ENCODE measurements around the gene KAZN. TPM values are rescaled to one million over a fixed set of nuclear protein-coding genes. Genes with fewer than 3 reads are reported as not detected.

KAZN gene
- total and polyA plus RNA-seq, 4 experiments from 2014 or later, result 0.08 to 0.47 TPM; not detected in 2

DNA sequence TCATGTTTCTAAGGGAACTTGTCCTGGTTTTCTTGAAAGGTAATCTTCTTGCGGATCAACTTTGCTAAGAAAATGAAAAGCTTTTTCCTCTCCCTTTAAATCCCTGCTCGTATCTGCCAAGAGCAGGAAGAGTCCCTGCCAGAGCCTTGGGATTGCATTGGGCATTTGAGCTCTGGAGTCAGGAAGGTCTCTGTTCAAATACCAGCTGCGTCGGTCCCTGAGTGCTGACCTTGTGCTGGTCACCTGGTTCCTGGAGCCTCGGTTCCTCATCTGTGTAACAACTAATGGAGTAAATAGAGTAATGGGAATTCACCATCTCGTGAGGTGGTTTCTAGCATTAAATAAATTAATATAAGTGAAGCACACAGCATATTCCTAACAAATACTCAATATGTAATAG is 280.5 kb downstream of the KAZN start:
- Histone ChIP-seq H3K27me3 (ENCODE audit: insufficient read depth, low read length) (no peaks in the 10 kb centered on the region), H3K4me3 (ENCODE audit: low read length in 2 of 2) (no peak overlapping the region), H3K4me1 (ENCODE audit: insufficient read depth, low read length) (no peaks in the 10 kb centered on the region), H3K9me3 (ENCODE audit: control insufficient read depth in 1 of 2, low read length in 2 of 2) (no peaks in the 10 kb centered on the region), H3K27ac (ENCODE audit: low read depth, low read length) (no peak overlapping the region), H3K36me3 (ENCODE audit: insufficient read depth, low read length) (no peaks in the 10 kb centered on the region)
- no peaks in the 10 kb centered on the region for H3K9me3 Mint-ChIP-seq
- H3K36me3 Mint-ChIP-seq, result no peaks in the 10 kb centered on the region
- peaks cover 4 to 15% of the 10 kb centered on the region in 2 donors for H3K27me3 Mint-ChIP-seq
- POLR2A ChIA-PET (ENCODE audit: partially characterized antibody), result no interaction called here
- H3K4me3 Mint-ChIP-seq, result no peak overlapping the region
- H3K27ac Mint-ChIP-seq, result no peak overlapping the region
- DNase-seq, result no peak
- CTCF ChIA-PET (ENCODE audit: partially characterized antibody), result no interaction called here
- no peaks in the 10 kb centered on the region for H3K4me1 Mint-ChIP-seq
- intact Hi-C loops (cut with micrococcal nuclease), result no loop called here

GRCh38 chr1:14880456-14881316 is 282.2 kb downstream of the KAZN start:
- H3K36me3 ChIP-seq (ENCODE audit: insufficient read depth, low read length), result no peaks in the 10 kb centered on the region
- H3K4me1 ChIP-seq (ENCODE audit: insufficient read depth, low read length), result no peaks in the 10 kb centered on the region
- intact Hi-C loops (cut with micrococcal nuclease), result no loop called here
- ChIA-PET POLR2A (ENCODE audit: partially characterized antibody) (no interaction called here), CTCF (ENCODE audit: partially characterized antibody) (no interaction called here)
- H3K4me1 Mint-ChIP-seq, result no peaks in the 10 kb centered on the region
- no peak overlapping the region for H3K4me3 ChIP-seq (ENCODE audit: low read length in 2 of 2)
- no peak overlapping the region for H3K27ac Mint-ChIP-seq
- no peak for DNase-seq
- H3K27me3 ChIP-seq (ENCODE audit: insufficient read depth, low read length), result no peaks in the 10 kb centered on the region
- no peaks in the 10 kb centered on the region for H3K9me3 ChIP-seq (ENCODE audit: control insufficient read depth in 1 of 2, low read length in 2 of 2)
- no peak overlapping the region for H3K4me3 Mint-ChIP-seq
- no peaks in the 10 kb centered on the region for H3K9me3 Mint-ChIP-seq
- no peaks in the 10 kb centered on the region for H3K36me3 Mint-ChIP-seq
- peaks cover 4 to 15% of the 10 kb centered on the region in 2 donors for H3K27me3 Mint-ChIP-seq
- H3K27ac ChIP-seq (ENCODE audit: low read depth, low read length), result no peak overlapping the region

DNA sequence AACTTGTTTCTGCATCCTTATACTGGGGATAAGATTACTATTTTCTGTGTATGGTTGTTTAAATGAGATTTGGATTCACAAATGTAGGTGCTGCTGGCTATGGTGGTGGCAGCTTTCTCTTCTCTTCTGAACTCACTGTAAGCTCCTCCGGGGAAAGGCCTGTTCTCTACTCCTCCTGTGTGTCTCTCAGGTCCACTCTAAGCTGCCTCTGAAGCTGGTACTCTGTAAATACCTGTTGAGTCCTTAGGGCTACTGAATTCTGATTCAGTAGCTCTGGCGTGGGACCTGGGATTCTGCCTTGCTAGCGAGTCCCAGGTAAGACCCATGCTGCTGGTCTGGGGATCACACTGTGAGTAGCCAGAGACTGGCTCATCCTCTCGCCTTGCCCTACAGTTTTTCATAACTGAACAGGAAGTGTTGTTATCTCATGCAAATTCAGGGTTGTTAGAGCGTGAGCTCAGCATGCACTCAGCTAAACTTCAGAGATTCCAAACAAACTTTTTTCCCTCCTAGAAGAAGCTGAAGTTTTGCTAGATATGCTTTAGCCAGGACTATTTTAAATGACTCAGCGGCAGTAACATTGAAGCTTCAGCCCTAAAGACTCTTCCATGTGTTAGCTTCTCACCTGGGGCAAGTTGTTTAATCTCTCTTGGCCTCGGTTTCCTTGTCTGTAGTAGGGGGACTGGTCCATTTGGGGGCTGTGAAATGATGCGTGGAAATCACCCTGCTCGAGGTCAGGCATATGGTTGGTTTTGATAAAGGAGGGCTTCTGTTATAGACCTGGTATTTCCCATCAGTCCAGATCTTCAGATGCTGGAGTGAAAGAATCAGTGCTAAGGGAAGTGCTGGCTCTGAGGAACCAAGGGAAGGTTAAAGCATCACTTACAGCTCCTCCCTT is 283.5 kb downstream of the KAZN start:
- H3K36me3 ChIP-seq (ENCODE audit: insufficient read depth, low read length), result no peaks in the 10 kb centered on the region
- no peaks in the 10 kb centered on the region for H3K4me1 ChIP-seq (ENCODE audit: insufficient read depth, low read length)
- Mint-ChIP-seq H3K9me3 (no peaks in the 10 kb centered on the region), H3K4me3 (no peak overlapping the region), H3K36me3 (no peaks in the 10 kb centered on the region), H3K4me1 (no peaks in the 10 kb centered on the region), H3K27ac (no peak overlapping the region), H3K27me3 (peaks cover 4 to 15% of the 10 kb centered on the region in 2 donors)
- POLR2A ChIA-PET (ENCODE audit: partially characterized antibody), result no interaction called here
- no peak overlapping the region for H3K4me3 ChIP-seq (ENCODE audit: low read length in 2 of 2)
- no peak overlapping the region for H3K27ac ChIP-seq (ENCODE audit: low read depth, low read length)
- DNase-seq, result no peak
- H3K27me3 ChIP-seq (ENCODE audit: insufficient read depth, low read length), result no peaks in the 10 kb centered on the region
- CTCF ChIA-PET (ENCODE audit: partially characterized antibody), result no interaction called here
- H3K9me3 ChIP-seq (ENCODE audit: control insufficient read depth in 1 of 2, low read length in 2 of 2), result no peaks in the 10 kb centered on the region
- intact Hi-C loops (cut with micrococcal nuclease), result no loop called here

- POLR2A ChIA-PET (ENCODE audit: partially characterized antibody), result no interaction called here
- no peak overlapping the region for H3K27ac ChIP-seq (ENCODE audit: low read depth, low read length)
- H3K36me3 ChIP-seq (ENCODE audit: insufficient read depth, low read length), result no peaks in the 10 kb centered on the region
- H3K4me1 Mint-ChIP-seq, result no peaks in the 10 kb centered on the region
- no peaks in the 10 kb centered on the region for H3K9me3 Mint-ChIP-seq
- no peak for DNase-seq
- H3K27ac Mint-ChIP-seq, result peak overlapping the region in 1 of 7 donors; percentile 33
- H3K4me3 ChIP-seq (ENCODE audit: low read length in 2 of 2), result no peak overlapping the region
- no peaks in the 10 kb centered on the region for H3K27me3 ChIP-seq (ENCODE audit: insufficient read depth, low read length)
- no peaks in the 10 kb centered on the region for H3K36me3 Mint-ChIP-seq
- intact Hi-C loops (cut with micrococcal nuclease), result no loop called here
- CTCF ChIA-PET (ENCODE audit: partially characterized antibody), result no interaction called here
- no peaks in the 10 kb centered on the region for H3K4me1 ChIP-seq (ENCODE audit: insufficient read depth, low read length)
- no peak overlapping the region for H3K4me3 Mint-ChIP-seq
- no peaks in the 10 kb centered on the region for H3K9me3 ChIP-seq (ENCODE audit: control insufficient read depth in 1 of 2, low read length in 2 of 2)
- peaks cover under 1 to 14% of the 10 kb centered on the region in 2 donors for H3K27me3 Mint-ChIP-seq
Measured at GRCh38 chr1:14884614-14885175, 286.2 kb downstream of the KAZN start.

GRCh38 chr1:14887044-14887566 is 288.6 kb downstream of the KAZN start:
- ChIA-PET POLR2A (ENCODE audit: partially characterized antibody) (no interaction called here), CTCF (ENCODE audit: partially characterized antibody) (no interaction called here)
- no peak for DNase-seq
- Mint-ChIP-seq H3K27ac (no peak overlapping the region), H3K9me3 (no peaks in the 10 kb centered on the region), H3K27me3 (peaks cover 4 to 11% of the 10 kb centered on the region in 2 donors), H3K36me3 (no peaks in the 10 kb centered on the region), H3K4me1 (no peaks in the 10 kb centered on the region), H3K4me3 (no peak overlapping the region)
- Histone ChIP-seq H3K36me3 (ENCODE audit: insufficient read depth, low read length) (no peaks in the 10 kb centered on the region), H3K27ac (ENCODE audit: low read depth, low read length) (no peak overlapping the region), H3K9me3 (ENCODE audit: control insufficient read depth in 1 of 2, low read length in 2 of 2) (no peaks in the 10 kb centered on the region), H3K4me1 (ENCODE audit: insufficient read depth, low read length) (no peaks in the 10 kb centered on the region), H3K27me3 (ENCODE audit: insufficient read depth, low read length) (no peaks in the 10 kb centered on the region), H3K4me3 (ENCODE audit: low read length in 2 of 2) (no peak overlapping the region)
- intact Hi-C loops (cut with micrococcal nuclease), result no loop called here

DNA sequence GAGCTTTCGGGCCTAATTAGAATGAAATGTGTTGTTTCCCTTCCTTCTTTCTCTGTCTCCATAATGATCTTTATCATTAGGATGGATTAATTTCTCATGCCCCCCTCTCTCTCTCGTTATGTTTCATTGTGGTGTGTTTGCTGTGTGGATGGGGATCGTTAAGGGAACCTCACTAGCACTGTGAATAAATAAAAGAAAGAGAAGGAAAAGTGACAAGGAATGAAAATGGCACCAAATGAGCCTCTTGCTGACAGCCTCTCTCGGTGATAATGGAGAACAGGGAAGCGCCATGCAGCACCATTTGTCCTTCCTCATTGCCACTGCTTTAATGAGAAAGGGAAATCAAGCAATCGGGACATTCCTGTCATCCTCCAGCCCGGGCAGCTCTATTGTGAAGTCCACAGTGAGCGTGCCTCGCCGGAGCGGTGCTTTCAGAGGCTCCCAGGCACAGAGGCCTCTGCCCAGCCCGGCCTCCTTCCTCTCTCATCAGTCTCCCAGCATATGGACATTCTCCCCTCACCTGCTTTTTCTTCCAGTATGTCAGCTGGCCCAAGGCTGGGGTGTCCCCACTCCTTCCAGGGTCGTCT is 289.4 kb downstream of the KAZN start:
- H3K9me3 ChIP-seq (ENCODE audit: control insufficient read depth in 1 of 2, low read length in 2 of 2), result no peaks in the 10 kb centered on the region
- H3K27me3 ChIP-seq (ENCODE audit: insufficient read depth, low read length), result no peaks in the 10 kb centered on the region
- H3K4me3 ChIP-seq (ENCODE audit: low read length in 2 of 2), result no peak overlapping the region
- intact Hi-C loops (cut with micrococcal nuclease), result no loop called here
- H3K36me3 ChIP-seq (ENCODE audit: insufficient read depth, low read length), result no peaks in the 10 kb centered on the region
- Mint-ChIP-seq H3K27ac (no peak overlapping the region), H3K27me3 (peaks cover 7 to 13% of the 10 kb centered on the region in 2 donors), H3K4me3 (no peak overlapping the region), H3K36me3 (no peaks in the 10 kb centered on the region), H3K4me1 (no peaks in the 10 kb centered on the region), H3K9me3 (no peaks in the 10 kb centered on the region)
- H3K27ac ChIP-seq (ENCODE audit: low read depth, low read length), result no peak overlapping the region
- ChIA-PET CTCF (ENCODE audit: partially characterized antibody) (no interaction called here), POLR2A (ENCODE audit: partially characterized antibody) (no interaction called here)
- DNase-seq, result no peak
- H3K4me1 ChIP-seq (ENCODE audit: insufficient read depth, low read length), result no peaks in the 10 kb centered on the region

DNA sequence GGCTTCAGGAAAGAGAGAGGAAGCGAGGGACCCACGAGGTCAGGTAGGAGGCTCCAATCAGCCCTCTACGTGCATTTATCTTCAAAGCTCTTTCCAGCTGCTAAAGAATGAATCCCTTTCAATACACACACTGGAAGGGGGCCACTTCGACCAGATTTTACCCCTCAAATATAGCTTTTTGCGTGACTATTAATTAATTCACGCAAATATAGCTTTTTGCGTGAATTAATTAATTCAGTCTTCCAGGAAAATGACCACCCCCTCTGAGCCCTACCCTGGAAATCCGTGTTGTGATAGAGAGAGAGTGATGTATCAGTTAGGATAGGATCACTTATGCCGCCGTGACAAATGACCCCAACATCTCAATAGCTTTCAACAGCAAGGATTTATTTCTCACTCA is 289.9 kb downstream of the KAZN start:
- no peaks in the 10 kb centered on the region for H3K4me1 ChIP-seq (ENCODE audit: insufficient read depth, low read length)
- Mint-ChIP-seq H3K27me3 (peaks cover 7 to 12% of the 10 kb centered on the region in 2 donors), H3K27ac (no peak overlapping the region), H3K4me3 (no peak overlapping the region), H3K36me3 (no peaks in the 10 kb centered on the region), H3K9me3 (no peaks in the 10 kb centered on the region), H3K4me1 (no peaks in the 10 kb centered on the region)
- no peaks in the 10 kb centered on the region for H3K36me3 ChIP-seq (ENCODE audit: insufficient read depth, low read length)
- H3K27ac ChIP-seq (ENCODE audit: low read depth, low read length), result no peak overlapping the region
- CTCF ChIA-PET (ENCODE audit: partially characterized antibody), result no interaction called here
- POLR2A ChIA-PET (ENCODE audit: partially characterized antibody), result no interaction called here
- no peaks in the 10 kb centered on the region for H3K9me3 ChIP-seq (ENCODE audit: control insufficient read depth in 1 of 2, low read length in 2 of 2)
- no peak for DNase-seq
- no peaks in the 10 kb centered on the region for H3K27me3 ChIP-seq (ENCODE audit: insufficient read depth, low read length)
- intact Hi-C loops (cut with micrococcal nuclease), result no loop called here
- no peak overlapping the region for H3K4me3 ChIP-seq (ENCODE audit: low read length in 2 of 2)
